Cardiac muscle cell (in vitro differentiated cells and primary cell): ENCODE results near the gene RALGPS2. TPM values are rescaled to one million over a fixed set of nuclear protein-coding genes. Genes with fewer than 3 reads are reported as not detected.

ENCODE experiments used
- DNase-seq, 2 donors: peaks; one replicate each; pipeline versions ENCODE4 v3.0.0 to v3.0.0-alpha.2; 2010 to 2017; ENCODE audit warnings: low read depth in 1 of 2, low spot score in 1 of 2
- H3K27ac ChIP-seq: fragments of 200-600 bp; sonication (generic); 2 replicates; pipeline ENCODE4 v1.5.1; 2016
- H3K27me3 ChIP-seq: fragments of 200-600 bp; sonication (generic); 2 replicates; pipeline ENCODE4 v1.6.0; 2016; ENCODE audit warnings: control low read depth
- H3K36me3 ChIP-seq: fragments of 200-600 bp; sonication (generic); 2 replicates; pipeline ENCODE4 v1.5.1; 2016; ENCODE audit warnings: control low read depth
- H3K4me1 ChIP-seq: fragments of 200-600 bp; sonication (generic); 2 replicates; pipeline ENCODE4 v1.8.1; 2017; ENCODE audit warnings: low read depth, mild to moderate bottlenecking, mixed run types
- H3K4me3 ChIP-seq: fragments of 200-600 bp; sonication (generic); 2 replicates; pipeline ENCODE4 v1.5.1; 2016; ENCODE audit warnings: mild to moderate bottlenecking
- H3K9me3 ChIP-seq: fragments of 200-600 bp; sonication (generic); 2 replicates; pipeline ENCODE4 v1.5.1; 2017; ENCODE audit warnings: low read depth, mild to moderate bottlenecking, control low read depth
- CTCF ChIP-seq: IDR thresholded peaks from 2 replicates; pipeline ENCODE4 v1.5.1; 2012; ENCODE audit warnings: low read depth, mild to moderate bottlenecking, low read length
- polyA plus RNA-seq: library from polyadenylated mRNA; unstranded; fragments of >200 nt; fragmentation: Nextera tagmentation; extraction: Ambion mirVana; gene quantifications from 2 replicates; pipeline ENCODE4 v1.2.1, GENCODE V29; 2016
- total RNA-seq: library from RNA; depleted of rRNA; stranded (reverse); fragments of >200 nt; gene quantifications from 2 replicates; pipeline ENCODE4 v1.2.3, GENCODE V29; 2016

RALGPS2 gene
- total and polyA plus RNA-seq, 2 experiments from 2014 or later = 10.3 to 27.3 TPM

- Histone ChIP-seq H3K4me3 (no peak overlapping the region), H3K27ac (no peak overlapping the region), H3K27me3 (no peaks in the 10 kb centered on the region), H3K36me3 (no peaks in the 10 kb centered on the region), H3K9me3 (no peaks in the 10 kb centered on the region), H3K4me1 (no peaks in the 10 kb centered on the region)
- TF ChIP-seq CTCF = no peak
- DNase-seq = no peak
These were observed 152.9 kb downstream of the RALGPS2 start for GRCh38 chr1:178877896-178878295.

- no peak overlapping the region for H3K27ac ChIP-seq
- no peak overlapping the region for H3K4me3 ChIP-seq
- no peaks in the 10 kb centered on the region for H3K9me3 ChIP-seq
- H3K36me3 ChIP-seq = peaks cover 5% of the 10 kb centered on the region
- H3K4me1 ChIP-seq = no peaks in the 10 kb centered on the region
- DNase-seq = no peak
- TF ChIP-seq CTCF = no peak
- no peaks in the 10 kb centered on the region for H3K27me3 ChIP-seq
These were observed 156.9 kb downstream of the RALGPS2 start for GRCh38 chr1:178881950-178882349.

GRCh38 chr1:178885869-178886268 is 160.8 kb downstream of the RALGPS2 start:
- no peaks in the 10 kb centered on the region for H3K27me3 ChIP-seq
- no peak for DNase-seq
- peaks cover 12% of the 10 kb centered on the region for H3K36me3 ChIP-seq
- TF ChIP-seq CTCF = no peak
- no peak overlapping the region for H3K4me3 ChIP-seq
- H3K9me3 ChIP-seq = no peaks in the 10 kb centered on the region
- H3K27ac ChIP-seq = no peak overlapping the region
- no peaks in the 10 kb centered on the region for H3K4me1 ChIP-seq

- Histone ChIP-seq H3K4me1 (no peaks in the 10 kb centered on the region), H3K9me3 (no peaks in the 10 kb centered on the region), H3K36me3 (peaks cover 12% of the 10 kb centered on the region), H3K4me3 (no peak overlapping the region), H3K27me3 (no peaks in the 10 kb centered on the region), H3K27ac (no peak overlapping the region)
- no peak for DNase-seq
- no peak for TF ChIP-seq CTCF
These were observed 161.5 kb downstream of the RALGPS2 start for GRCh38 chr1:178886551-178886950.

- Histone ChIP-seq H3K4me3 (no peak overlapping the region), H3K9me3 (no peaks in the 10 kb centered on the region), H3K27ac (no peak overlapping the region), H3K27me3 (no peaks in the 10 kb centered on the region), H3K36me3 (peaks cover 8% of the 10 kb centered on the region), H3K4me1 (peaks cover 14% of the 10 kb centered on the region)
- no peak for TF ChIP-seq CTCF
- DNase-seq = no peak
These were observed 170.9 kb downstream of the RALGPS2 start for GRCh38 chr1:178895928-178896327.

GRCh38 chr1:178898401-178898800 is 173.4 kb downstream of the RALGPS2 start:
- no peak for TF ChIP-seq CTCF
- Histone ChIP-seq H3K36me3 (peaks cover 15% of the 10 kb centered on the region), H3K27ac (no peak overlapping the region), H3K27me3 (no peaks in the 10 kb centered on the region), H3K4me1 (peaks cover 14% of the 10 kb centered on the region), H3K9me3 (no peaks in the 10 kb centered on the region), H3K4me3 (no peak overlapping the region)
- no peak for DNase-seq
